BJ (cell line): ENCODE measurements around the gene ANTXR2. TPM values are rescaled to one million over a fixed set of nuclear protein-coding genes. Genes with fewer than 3 reads are reported as not detected.

Experiments
- CTCF ChIA-PET: fragments of 350-600 bp; formaldehyde crosslinking; extraction: SDS; loops from one replicate; lab custom pipeline; 2021; ENCODE audit warnings: antibody characterized with exemption, inconsistent platforms; lab: Yijun Ruan, JAX
- POLR2A ChIA-PET: fragments of 300-600 bp; sonication (Branson Sonifier 250); formaldehyde crosslinking; extraction: SDS; loops from one replicate; lab custom pipeline; 2021; ENCODE audit warnings: antibody characterized with exemption; lab: Charles Lee
- DNase-seq: peaks from one replicate; pipeline ENCODE4 v3.0.0-alpha.2; 2011; ENCODE audit warnings: low read depth
- H3K27me3 ChIP-seq: 2 replicates; pipeline ENCODE4 v1.6.0; 2011; ENCODE audit warnings: low read length; ENCODE audit not compliant: control insufficient read depth, insufficient read depth
- H3K36me3 ChIP-seq: 2 replicates; pipeline ENCODE4 v1.5.1; 2011; ENCODE audit warnings: low read length; ENCODE audit not compliant: control insufficient read depth, insufficient read depth
- H3K4me3 ChIP-seq: 2 replicates; pipeline ENCODE4 v1.5.1; 2011; ENCODE audit warnings: low read depth, mild to moderate bottlenecking, control low read depth, low read length
- polyA plus RNA-seq: library from polyadenylated mRNA; depleted of rRNA; stranded (reverse); fragments of >200 nt; gene quantifications from 2 replicates; pipeline ENCODE4 v1.2.3, GENCODE V29; 2011
- TF ChIP-seq, protein P1 (sequence below): IDR thresholded peaks from 2 replicates; pipeline ENCODE4 v1.5.1; 2011; ENCODE audit warnings: low read depth, mild to moderate bottlenecking, control low read depth, inconsistent platforms, low read length, moderate library complexity; ENCODE audit not compliant: insufficient read depth

The ANTXR2 gene
- polyA plus RNA-seq, 1 experiment = 18.9 TPM

DNA sequence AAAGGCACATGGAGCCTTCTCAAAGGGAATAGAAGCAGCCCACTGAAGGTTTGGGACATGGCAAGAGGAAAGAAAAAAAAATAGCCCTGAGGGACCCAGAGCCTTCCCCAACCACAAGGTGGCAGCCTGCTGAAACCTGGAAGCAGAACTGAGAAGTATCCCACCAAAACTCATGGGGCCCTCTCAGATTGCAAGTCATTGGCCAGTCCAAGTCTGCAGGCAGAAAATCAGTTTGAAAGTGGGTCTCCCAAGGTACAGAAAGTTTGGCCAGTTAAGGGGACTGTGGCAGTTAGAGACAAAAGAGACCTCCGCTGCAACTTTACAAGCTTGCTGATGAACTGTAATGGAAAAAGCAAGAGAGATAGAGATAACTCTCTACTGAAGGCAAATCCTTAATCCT, 155.8 kb downstream of the ANTXR2 start:
- H3K27me3 ChIP-seq = no peaks in the 10 kb centered on the region
- DNase-seq = no peak
- TF ChIP-seq, protein P1, sequence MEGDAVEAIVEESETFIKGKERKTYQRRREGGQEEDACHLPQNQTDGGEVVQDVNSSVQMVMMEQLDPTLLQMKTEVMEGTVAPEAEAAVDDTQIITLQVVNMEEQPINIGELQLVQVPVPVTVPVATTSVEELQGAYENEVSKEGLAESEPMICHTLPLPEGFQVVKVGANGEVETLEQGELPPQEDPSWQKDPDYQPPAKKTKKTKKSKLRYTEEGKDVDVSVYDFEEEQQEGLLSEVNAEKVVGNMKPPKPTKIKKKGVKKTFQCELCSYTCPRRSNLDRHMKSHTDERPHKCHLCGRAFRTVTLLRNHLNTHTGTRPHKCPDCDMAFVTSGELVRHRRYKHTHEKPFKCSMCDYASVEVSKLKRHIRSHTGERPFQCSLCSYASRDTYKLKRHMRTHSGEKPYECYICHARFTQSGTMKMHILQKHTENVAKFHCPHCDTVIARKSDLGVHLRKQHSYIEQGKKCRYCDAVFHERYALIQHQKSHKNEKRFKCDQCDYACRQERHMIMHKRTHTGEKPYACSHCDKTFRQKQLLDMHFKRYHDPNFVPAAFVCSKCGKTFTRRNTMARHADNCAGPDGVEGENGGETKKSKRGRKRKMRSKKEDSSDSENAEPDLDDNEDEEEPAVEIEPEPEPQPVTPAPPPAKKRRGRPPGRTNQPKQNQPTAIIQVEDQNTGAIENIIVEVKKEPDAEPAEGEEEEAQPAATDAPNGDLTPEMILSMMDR = peak; percentile 85
- CTCF ChIA-PET = interaction anchor here (0.7 to 1.6 kb wide), 12 partner anchors 12 to 299 kb away, joined by 3 to 7 read pairs (median 4); no protein-coding TSS in a partner anchor
- POLR2A ChIA-PET = interaction anchor here (0.6 kb wide), 2 partner anchors 243 to 285 kb away, joined by 4 to 5 read pairs; no protein-coding TSS in a partner anchor
- no peak overlapping the region for H3K4me3 ChIP-seq
- H3K36me3 ChIP-seq = no peaks in the 10 kb centered on the region

- H3K27me3 ChIP-seq = no peaks in the 10 kb centered on the region
- ChIA-PET CTCF (interaction anchor here (0.6 to 0.7 kb wide), 2 partner anchors 158 to 947 kb away, joined by 4 read pairs; partner anchors contain the start of gene ANTXR2), POLR2A (no interaction called here)
- no peak for DNase-seq
- TF ChIP-seq, protein P1 = no peak
- no peaks in the 10 kb centered on the region for H3K36me3 ChIP-seq
- no peak overlapping the region for H3K4me3 ChIP-seq
Observed at GRCh38 chr4:79915246-79915645, 157.8 kb downstream of the ANTXR2 start.

- DNase-seq = no peak
- Histone ChIP-seq H3K27me3 (no peaks in the 10 kb centered on the region), H3K4me3 (no peak overlapping the region), H3K36me3 (no peaks in the 10 kb centered on the region)
- TF ChIP-seq, protein P1 = no peak
- ChIA-PET CTCF (interaction anchor here (1.2 kb wide), 1 partner anchor 308 kb away, joined by 3 read pairs; no protein-coding TSS in a partner anchor), POLR2A (no interaction called here)
Observed at GRCh38 chr4:79913581-79913980, 159.4 kb downstream of the ANTXR2 start.

DNA sequence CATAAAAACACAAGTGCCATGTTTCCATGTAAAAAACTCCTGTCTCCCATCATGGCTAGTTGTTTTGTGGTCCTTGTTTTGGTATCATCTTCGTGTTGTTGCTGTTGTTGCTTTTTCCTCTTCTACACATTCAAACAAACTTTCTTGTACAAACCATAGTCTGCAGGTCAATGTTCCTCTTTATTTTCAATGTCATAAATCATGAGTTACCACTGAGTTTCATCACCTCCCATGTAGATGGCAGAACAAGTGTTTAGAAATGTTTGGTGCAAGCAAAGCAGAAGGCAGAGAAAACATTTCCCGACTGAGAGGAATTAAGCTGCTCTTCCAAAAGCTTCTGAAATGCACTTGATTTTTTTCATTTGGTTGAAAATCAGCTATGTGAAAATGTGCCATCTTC, 166.0 kb downstream of the ANTXR2 start:
- no peak overlapping the region for H3K4me3 ChIP-seq
- H3K27me3 ChIP-seq = no peaks in the 10 kb centered on the region
- DNase-seq = no peak
- ChIA-PET POLR2A (no interaction called here), CTCF (no interaction called here)
- TF ChIP-seq, protein P1 = no peak
- no peaks in the 10 kb centered on the region; the same call in none of the 2 replicates for H3K36me3 ChIP-seq

DNA sequence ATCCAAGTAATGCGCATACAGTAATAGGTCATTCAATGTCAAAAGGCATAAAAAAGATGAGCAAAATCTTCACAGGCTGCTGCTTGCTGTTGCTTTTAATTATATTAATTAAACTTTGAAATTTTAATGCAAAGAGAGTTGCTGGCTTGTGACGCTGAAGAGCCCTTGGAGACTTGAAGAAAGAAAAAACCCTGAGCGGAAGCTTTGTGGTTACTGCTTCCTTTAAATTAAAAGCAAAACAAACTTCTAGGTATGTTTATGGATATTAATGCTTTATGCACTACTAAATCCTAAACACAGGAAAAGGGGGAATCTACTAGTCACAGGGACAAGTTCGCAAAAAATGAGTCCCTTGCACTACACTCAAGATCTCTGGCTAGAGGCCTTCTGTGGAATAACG, 166.7 kb downstream of the ANTXR2 start:
- CTCF ChIA-PET = interaction anchor here (1.3 kb wide), 1 partner anchor 11 kb away, joined by 4 read pairs; no protein-coding TSS in a partner anchor
- Histone ChIP-seq H3K27me3 (no peaks in the 10 kb centered on the region), H3K36me3 (no peaks in the 10 kb centered on the region; the same call in none of the 2 replicates), H3K4me3 (no peak overlapping the region)
- no peak for DNase-seq
- TF ChIP-seq, protein P1 = no peak
- POLR2A ChIA-PET = no interaction called here
